ENCODE measurements around the gene POU2F2. TPM values are rescaled to one million over a fixed set of nuclear protein-coding genes. Genes with fewer than 3 reads are reported as not detected.

POU2F2 gene
- total and polyA plus RNA-seq, 9 of the 15 experiments (the other 6 are each of a cell fraction or from before 2014, with no cell fraction given), result 0.03 to 0.68 (median 0.14) TPM

DNA sequence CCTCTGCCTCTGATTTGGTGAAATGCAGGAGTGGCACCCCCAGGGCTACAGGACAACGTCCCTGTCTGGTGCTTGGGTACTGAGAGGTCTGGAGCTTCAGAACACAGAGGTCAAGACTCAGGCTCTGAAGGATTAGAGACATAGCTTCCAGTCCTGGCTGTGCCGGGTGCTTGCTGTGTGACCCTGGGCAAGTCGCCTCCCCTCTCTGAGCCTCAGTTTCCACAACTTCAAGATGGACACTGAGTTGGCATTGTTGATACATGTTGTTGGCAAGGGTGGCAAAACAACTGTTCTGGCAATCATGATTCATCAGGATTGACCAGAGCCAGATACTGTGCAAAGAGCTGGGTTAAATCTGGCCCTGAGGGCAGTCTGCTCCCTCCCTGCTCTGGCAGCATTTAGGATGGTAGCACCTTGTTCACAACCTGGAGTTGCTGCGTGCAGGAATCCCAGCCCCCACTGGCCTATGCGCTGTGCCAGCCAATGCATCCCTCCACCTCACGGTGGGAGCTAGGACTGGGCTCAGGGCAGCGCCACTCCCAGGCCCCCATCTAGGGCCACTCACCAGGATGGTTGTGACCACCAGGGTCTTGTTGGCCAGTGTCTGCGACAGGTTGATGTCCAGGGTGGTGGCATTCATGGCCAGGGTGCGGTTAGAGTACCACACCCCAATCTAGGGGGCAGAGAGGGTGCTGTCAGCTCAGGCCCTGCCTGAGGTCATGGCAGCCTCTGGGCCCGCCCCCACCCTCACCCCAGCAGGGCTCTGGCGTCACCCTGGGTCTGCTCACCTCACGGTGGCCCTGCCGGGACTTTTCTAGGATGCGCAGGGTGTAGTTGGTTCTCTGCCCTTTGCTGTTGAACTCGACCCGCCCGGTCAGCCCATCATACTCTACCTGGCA is 79.0 kb downstream of the POU2F2 start:
- WGBS (ENCODE audit: insufficient coverage, low coverage, missing lambda C conversion rate), result under 1% methylated on average over 11 of the region's 17 CpGs
- ATAC-seq, result no peak
- POLR2A ChIA-PET, result interaction anchor here (0.6 to 0.7 kb wide), 2 partner anchors 23 to 56 kb away, joined by 3 to 4 read pairs; partner anchors contain the start of gene ZNF574
- CTCF ChIA-PET (ENCODE audit: low intra/inter-chr PET ratio), result no interaction called here
- Histone ChIP-seq H3K4me3 (no peak overlapping the region), H3K9ac (ENCODE audit: insufficient read depth in 1 of 2, low read depth in 2 of 2, low read length in 2 of 2) (no peak overlapping the region), H3K4me2 (ENCODE audit: insufficient read depth, low read length) (no peak overlapping the region), H3K9me3 (replicated peaks; ENCODE audit: control insufficient read depth, insufficient read depth, low read depth, low read length) (no peaks in the 10 kb centered on the region), H3K36me3 (ENCODE audit: control insufficient read depth, insufficient read depth, low read length) (no peaks in the 10 kb centered on the region), H3K4me1 (replicated peaks in 1 of 2; ENCODE audit: control insufficient read depth in 2 of 2, insufficient read depth in 2 of 2, low read length in 2 of 2) (peaks cover 10 to 12% of the 10 kb centered on the region in 2 experiments; a peak in 3 of 5 replicates), H3K27me3 (ENCODE audit: control insufficient read depth in 2 of 2, insufficient read depth in 2 of 2, low read length in 2 of 2) (peaks cover 29 to 50% of the 10 kb centered on the region in 2 experiments), H3K27ac (ENCODE audit: extremely low read depth, low read depth, low read length) (no peak overlapping the region), H2AFZ (ENCODE audit: low read depth, low read length) (no peak overlapping the region), H4K20me1 (replicated peaks; ENCODE audit: control insufficient read depth, insufficient read depth, low read length) (no peaks in the 10 kb centered on the region), H3K9me1 (ENCODE audit: control insufficient read depth, insufficient read depth, low read length) (no peaks in the 10 kb centered on the region), H3K79me2 (ENCODE audit: control insufficient read depth, insufficient read depth, low read length) (no peaks in the 10 kb centered on the region)
- no peak for DNase-seq (ENCODE audit: extremely low read depth in 1 of 4, low spot score in 3 of 4)
- in situ Hi-C loops (cut with MboI) (no loop called here), intact Hi-C loops (cut with micrococcal nuclease) (no loop called here)
- FAIRE-seq, result no peak
- TF ChIP-seq RBM25 (IDR thresholded peaks at IDR 0.05; ENCODE audit: low read depth, low read length, severe bottlenecking) (peak; percentile 69), BCOR (IDR thresholded peaks at IDR 0.05) (peak; percentile 70), ETS2 (tag; IDR thresholded peaks at IDR 0.05; ENCODE audit: borderline replicate concordance, poor library complexity, severe bottlenecking) (no peak), ZFP36 (IDR thresholded peaks at IDR 0.05; ENCODE audit: low read depth, low read length, partially characterized antibody) (peak; percentile 65)
- BruUV-seq (replicated peaks), result no TSS peak

All from K562 (cell line).